Left ventricle myocardium inferior (tissue), 1 donor: ENCODE measurements around the gene FAM83F. TPM values are rescaled to one million over a fixed set of nuclear protein-coding genes. Genes with fewer than 3 reads are reported as not detected.

Experiments
- DNase-seq: peaks from one replicate; pipeline ENCODE4 v3.0.0-alpha.2; 2020
- H3K27ac ChIP-seq: fragments of 200-600 bp; replicated peaks from 2 replicates; pipeline ENCODE4 v1.8.0; 2021
- H3K27me3 ChIP-seq: fragments of 200-600 bp; 2 replicates; pipeline ENCODE4 v1.8.0; 2021; ENCODE audit warnings: low read depth
- H3K36me3 ChIP-seq: fragments of 200-600 bp; 2 replicates; pipeline ENCODE4 v1.8.0; 2021
- H3K4me1 ChIP-seq: fragments of 200-600 bp; 2 replicates; pipeline ENCODE4 v1.8.0; 2021
- H3K4me3 ChIP-seq: fragments of 200-600 bp; 2 replicates; pipeline ENCODE4 v1.8.0; 2021; ENCODE audit warnings: mild to moderate bottlenecking, moderate library complexity
- H3K9me3 ChIP-seq: fragments of 200-600 bp; replicated peaks from 2 replicates; pipeline ENCODE4 v1.8.0; 2021
- intact Hi-C: fragments of 100-400 bp; cut with micrococcal nuclease; formaldehyde crosslinking; loops from one replicate; pipeline ENCODE4 v1.11.0; 2022
- total RNA-seq: library from RNA; stranded (reverse); fragmentation: NEBNext Ultra II Directional; extraction: Animal tissue kit (Norgen Biotek cat#: 25700); gene quantifications from one replicate; pipeline ENCODE4 v1.2.1, GENCODE V29; 2021
- TF ChIP-seq, protein P1 (sequence below): fragments of 200-600 bp; IDR thresholded peaks from 2 replicates; pipeline ENCODE4 v1.8.0; 2021; ENCODE audit warnings: antibody characterized with exemption, mild to moderate bottlenecking, borderline replicate concordance
- donor health status: DM: no; HTN: yes; CAD: no; lungs with severe emphysema.

The FAM83F gene
- total RNA-seq, 1 donor from 2014 or later: 4.4 TPM

DNA sequence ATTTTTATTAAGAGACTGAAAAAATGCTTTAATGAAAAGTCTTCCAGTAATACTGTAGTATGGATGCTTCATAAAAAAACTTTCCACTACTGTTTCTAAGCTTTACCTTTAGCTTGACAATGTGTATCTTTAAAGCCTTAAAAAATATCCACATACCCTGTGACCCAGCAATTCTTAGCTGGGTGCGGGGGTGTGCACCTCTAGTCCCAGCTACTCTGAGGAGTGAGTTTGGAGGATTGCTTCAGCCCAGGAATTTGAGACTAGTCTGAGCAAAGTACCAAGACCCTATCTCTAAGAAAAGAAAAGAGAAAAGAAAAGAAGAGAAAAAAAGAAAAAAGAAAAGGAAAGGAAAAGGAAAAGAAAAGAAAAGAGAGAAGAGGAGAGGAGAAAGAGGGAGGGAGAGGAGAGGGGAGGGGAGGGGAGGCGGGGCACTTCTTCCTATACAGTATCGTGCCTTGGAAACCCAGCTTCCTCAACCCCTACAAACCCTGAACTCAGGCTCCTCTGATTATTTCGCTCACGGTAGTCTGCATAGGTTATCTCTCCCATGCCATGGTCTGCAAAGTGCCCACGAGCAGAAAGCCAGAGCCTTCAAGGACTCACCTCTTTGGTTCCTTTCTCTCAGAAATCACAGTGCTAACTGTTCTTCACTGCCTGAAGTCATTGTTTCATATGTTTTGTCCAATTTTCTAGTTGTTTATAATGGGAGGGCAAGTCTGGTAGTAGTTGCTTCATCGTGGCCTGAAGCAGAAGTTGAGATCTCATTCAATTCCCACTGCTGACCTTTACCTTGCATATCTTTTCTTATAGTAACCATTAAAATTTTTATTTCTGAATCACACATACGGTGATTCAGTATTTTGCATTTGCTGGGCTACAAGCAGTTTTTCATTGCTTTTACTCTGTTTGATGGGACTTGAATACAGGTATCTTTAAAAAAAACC lies 82.2 kb downstream of the FAM83F start:
- H3K4me3 ChIP-seq: no peak overlapping the region
- H3K27me3 ChIP-seq: no peaks in the 10 kb centered on the region
- no peak overlapping the region for H3K27ac ChIP-seq
- no peaks in the 10 kb centered on the region for H3K36me3 ChIP-seq
- intact Hi-C loops: no loop called here
- peaks cover 47% of the 10 kb centered on the region for H3K4me1 ChIP-seq
- no peak for DNase-seq
- TF ChIP-seq, protein P1, sequence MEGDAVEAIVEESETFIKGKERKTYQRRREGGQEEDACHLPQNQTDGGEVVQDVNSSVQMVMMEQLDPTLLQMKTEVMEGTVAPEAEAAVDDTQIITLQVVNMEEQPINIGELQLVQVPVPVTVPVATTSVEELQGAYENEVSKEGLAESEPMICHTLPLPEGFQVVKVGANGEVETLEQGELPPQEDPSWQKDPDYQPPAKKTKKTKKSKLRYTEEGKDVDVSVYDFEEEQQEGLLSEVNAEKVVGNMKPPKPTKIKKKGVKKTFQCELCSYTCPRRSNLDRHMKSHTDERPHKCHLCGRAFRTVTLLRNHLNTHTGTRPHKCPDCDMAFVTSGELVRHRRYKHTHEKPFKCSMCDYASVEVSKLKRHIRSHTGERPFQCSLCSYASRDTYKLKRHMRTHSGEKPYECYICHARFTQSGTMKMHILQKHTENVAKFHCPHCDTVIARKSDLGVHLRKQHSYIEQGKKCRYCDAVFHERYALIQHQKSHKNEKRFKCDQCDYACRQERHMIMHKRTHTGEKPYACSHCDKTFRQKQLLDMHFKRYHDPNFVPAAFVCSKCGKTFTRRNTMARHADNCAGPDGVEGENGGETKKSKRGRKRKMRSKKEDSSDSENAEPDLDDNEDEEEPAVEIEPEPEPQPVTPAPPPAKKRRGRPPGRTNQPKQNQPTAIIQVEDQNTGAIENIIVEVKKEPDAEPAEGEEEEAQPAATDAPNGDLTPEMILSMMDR: no peak
- no peaks in the 10 kb centered on the region for H3K9me3 ChIP-seq

- no peak for DNase-seq
- no peak overlapping the region for H3K4me3 ChIP-seq
These were observed 82.9 kb downstream of the FAM83F start for GRCh38 chr22:40077646-40078016.

GRCh38 chr22:40081662-40082061 lies 86.9 kb downstream of the FAM83F start:
- H3K4me3 ChIP-seq: no peak overlapping the region
- no peaks in the 10 kb centered on the region for H3K36me3 ChIP-seq
- no peak overlapping the region for H3K27ac ChIP-seq
- H3K9me3 ChIP-seq: no peaks in the 10 kb centered on the region
- H3K4me1 ChIP-seq: peaks cover 58% of the 10 kb centered on the region
- intact Hi-C loops: no loop called here
- DNase-seq: no peak
- TF ChIP-seq, protein P1: no peak
- no peaks in the 10 kb centered on the region for H3K27me3 ChIP-seq

More at GRCh38 chr22:40077646-40078016, 82.9 kb downstream of the FAM83F start:
- Histone ChIP-seq H3K36me3 (no peaks in the 10 kb centered on the region), H3K27me3 (no peaks in the 10 kb centered on the region), H3K4me1 (peaks cover 48% of the 10 kb centered on the region), H3K27ac (no peak overlapping the region), H3K9me3 (no peaks in the 10 kb centered on the region)
- TF ChIP-seq, protein P1: no peak
- intact Hi-C loops: no loop called here

DNA sequence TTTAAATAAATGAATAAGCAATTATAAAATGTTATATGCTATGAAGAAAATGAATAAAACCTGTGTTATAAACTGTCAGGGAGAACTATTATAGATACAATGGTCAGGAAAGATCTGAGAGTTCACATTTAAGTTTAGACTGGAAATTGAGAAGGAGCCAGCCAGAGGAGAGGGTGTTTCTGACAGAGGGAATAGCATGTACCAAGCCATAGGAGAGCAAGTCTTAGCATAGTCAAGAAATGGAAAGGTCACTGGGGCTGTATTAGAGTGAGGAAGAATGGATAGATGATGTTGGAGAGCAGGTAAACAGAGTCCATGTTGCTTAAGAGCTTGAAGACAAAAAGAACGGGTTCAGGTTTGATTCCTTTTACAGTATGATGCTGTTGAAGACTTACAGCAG lies 87.4 kb downstream of the FAM83F start:
- intact Hi-C loops: no loop called here

DNA sequence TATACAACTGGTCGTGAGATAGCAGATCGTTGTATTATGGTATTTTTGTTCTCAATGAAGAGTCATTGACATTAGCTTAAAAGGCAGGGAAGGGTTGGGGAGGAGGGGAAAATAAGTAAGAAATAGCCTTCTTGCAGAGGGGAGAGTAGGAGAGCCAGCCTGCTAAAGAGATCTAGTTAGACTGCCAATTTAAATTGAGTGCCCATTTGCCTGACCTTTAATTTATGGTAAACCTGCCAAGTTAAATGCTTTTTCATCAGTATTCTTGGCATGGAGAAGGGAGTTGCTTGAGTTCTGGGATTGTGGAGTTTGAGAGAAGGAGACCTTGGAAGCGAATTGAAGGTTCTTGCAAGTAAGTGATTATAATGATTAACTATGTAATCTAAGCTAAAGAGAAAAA lies 89.0 kb downstream of the FAM83F start:
- Histone ChIP-seq H3K4me1 (peaks cover 49% of the 10 kb centered on the region), H3K9me3 (no peaks in the 10 kb centered on the region), H3K27ac (peak overlapping the region; percentile 9), H3K27me3 (no peaks in the 10 kb centered on the region), H3K4me3 (no peak overlapping the region), H3K36me3 (no peaks in the 10 kb centered on the region)
- no peak for DNase-seq
- intact Hi-C loops: no loop called here
- TF ChIP-seq, protein P1: no peak

More for the DNA sequence above, 87.4 kb downstream of the FAM83F start:
- Histone ChIP-seq H3K9me3 (no peaks in the 10 kb centered on the region), H3K4me3 (no peak overlapping the region), H3K4me1 (peaks cover 56% of the 10 kb centered on the region), H3K27me3 (no peaks in the 10 kb centered on the region), H3K27ac (no peak overlapping the region), H3K36me3 (no peaks in the 10 kb centered on the region)
- no peak for DNase-seq
- TF ChIP-seq, protein P1: no peak
